Daoy (cell line): ENCODE data around the gene PTTG1IP. TPM values are rescaled to one million over a fixed set of nuclear protein-coding genes. Genes with fewer than 3 reads are reported as not detected.

ENCODE experiments used
- DNase-seq: peaks from one replicate; pipeline ENCODE4 v3.0.0-alpha.2; 2015; ENCODE audit warnings: low read depth
- total RNA-seq: library from RNA; depleted of rRNA; stranded (reverse); fragments of >200 nt; shearing (Covaris generic); gene quantifications from 2 replicates; pipeline ENCODE4 v1.2.3, GENCODE V29; 2014

PTTG1IP gene
- total RNA-seq, 1 experiment from 2014 or later, result 333 TPM

GRCh38 chr21:44896561-44897286 lies 23.2 kb upstream of the PTTG1IP start:
- DNase-seq, result no peak

DNA sequence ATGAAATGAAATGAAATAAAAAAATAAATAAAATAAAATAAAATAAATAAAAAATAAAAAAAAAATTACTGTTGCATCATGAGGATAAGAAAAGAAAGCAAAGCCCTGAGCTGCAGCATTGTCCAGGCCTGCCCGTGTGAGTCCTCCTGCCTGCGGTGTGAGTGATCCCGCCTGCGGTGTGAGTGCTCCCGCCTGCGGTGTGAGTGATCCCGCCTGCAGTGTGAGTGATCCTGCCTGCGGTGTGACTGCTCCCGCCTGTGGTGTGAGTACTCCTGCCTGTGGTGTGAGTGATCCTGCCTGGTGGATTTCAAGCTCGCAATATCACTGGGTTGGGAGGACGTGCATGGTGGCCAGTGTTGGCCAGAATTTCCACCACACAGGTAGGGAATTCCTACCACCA lies 22.4 kb upstream of the PTTG1IP start:
- no peak for DNase-seq

DNA sequence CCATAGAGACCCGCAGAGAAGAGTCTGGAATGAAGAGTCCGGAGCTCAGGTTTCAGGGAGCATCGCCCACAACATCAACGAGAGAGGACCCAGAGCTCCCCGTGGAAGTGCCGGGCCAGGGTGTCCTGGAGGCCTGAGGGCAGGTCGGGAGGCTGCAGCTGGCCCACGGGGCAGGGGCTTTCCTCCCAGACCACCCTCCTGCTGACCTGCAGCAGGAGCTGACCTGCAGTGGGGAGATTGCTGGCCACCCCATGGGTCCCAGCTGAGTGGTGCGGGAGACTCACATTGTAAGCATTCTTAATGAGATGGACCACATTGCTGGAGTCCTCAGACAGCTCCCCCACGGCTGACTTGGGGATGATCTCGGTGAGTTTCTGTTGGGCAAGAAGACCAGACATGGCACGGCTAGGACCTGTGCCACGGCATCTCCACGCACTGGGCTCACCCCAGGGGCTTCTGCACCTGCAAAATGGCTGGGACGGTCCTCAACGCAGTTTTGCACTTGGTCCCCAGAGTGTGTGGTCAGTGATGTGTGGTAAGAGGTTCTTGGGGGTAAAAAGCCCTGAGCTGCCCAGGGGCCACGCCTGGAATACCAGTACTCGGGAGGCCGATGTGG lies 21.3 kb upstream of the PTTG1IP start:
- DNase-seq, result no peak

DNA sequence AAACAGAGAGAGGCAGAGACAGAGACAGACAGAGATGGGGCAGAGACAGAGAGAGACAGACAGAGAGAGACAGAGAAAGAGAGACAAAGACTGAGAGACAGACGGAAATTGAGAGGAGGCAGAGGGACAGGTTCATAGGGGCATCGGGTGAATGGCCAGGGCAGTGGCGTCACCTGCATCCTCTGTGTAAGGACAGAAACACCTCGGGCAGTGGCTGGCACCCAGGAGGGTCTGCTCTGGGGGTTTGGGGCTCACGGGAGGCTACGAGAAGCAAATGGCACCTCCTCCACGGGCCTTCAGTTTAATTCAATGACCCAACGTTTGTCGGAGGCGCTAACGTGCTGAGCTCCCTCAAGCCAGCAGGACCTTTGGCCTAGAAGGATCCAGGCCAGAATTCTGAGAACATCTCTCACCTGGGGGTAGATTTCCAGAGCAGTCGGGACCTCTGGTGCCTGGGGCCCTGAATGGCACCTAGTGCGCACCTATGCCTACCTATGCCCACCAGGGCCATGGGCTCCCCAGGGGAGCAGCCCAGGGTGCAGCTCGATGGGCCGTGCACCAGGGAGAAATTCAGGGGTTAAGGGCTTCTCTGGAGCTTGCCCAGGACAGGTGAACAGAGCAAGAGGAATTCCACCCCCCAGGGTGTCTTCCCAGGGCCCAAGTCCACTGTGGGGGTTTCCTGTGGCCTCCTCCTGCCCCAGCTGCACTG lies 20.6 kb upstream of the PTTG1IP start:
- no peak for DNase-seq

GRCh38 chr21:44893278-44893556 lies 19.7 kb upstream of the PTTG1IP start:
- no peak for DNase-seq

DNA sequence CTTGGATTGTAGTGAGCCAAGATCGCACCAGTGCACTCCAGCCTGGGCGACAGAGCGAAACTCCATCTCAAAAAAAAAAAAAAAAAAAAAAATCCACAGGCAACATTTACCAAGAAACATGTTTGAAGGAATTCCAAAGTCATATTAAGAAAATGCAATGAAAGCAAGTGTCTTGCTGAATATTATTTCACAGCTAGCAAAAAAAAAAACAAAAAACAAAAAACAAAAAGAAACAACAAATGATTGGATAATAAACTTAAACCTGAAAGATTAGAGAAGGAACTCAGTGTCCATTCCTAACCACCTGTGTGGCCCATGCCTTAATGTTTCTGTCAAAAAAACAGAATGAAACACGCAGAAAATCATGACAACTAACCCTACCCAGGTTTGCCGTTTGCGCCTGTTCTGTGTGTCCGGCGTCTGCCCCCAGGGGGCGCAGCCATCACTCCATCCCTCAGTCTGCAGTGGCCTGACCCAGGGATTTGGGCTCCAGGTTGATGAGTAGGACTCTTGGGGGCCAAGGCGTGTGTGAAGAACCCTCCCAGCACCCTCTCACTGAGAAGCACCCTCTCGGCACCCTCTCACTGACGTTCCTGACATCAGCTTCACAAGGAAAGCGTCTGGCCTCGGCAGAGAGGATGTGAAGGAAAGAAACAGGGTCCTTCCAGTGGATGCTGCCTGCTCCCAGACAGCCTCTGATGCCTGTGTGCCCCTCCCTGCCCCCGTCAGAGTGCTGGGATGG lies 19.2 kb upstream of the PTTG1IP start:
- peak; percentile 67 for DNase-seq

- DNase-seq, result no peak
These were observed 18.6 kb upstream of the PTTG1IP start for GRCh38 chr21:44892095-44892494.

DNA sequence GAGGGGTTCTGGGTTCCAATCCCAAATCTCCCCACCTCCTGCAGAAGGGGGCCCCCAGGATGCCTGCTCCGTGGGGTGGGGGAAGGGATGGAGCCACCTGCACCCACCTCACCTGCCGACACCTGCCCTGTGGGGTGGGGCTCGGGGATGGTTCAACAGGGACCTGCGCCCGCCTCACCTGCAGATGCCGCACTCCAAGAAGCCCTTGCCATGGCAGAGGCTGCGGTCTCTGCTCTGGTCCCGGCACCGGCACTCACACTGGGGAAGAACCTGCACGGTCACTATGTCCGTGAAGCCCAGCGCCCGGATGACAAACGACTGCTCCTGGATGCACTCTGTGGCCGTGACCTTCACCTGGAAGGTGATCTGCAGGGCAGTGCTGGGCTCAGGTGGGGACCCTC lies 18.1 kb upstream of the PTTG1IP start:
- no peak for DNase-seq

GRCh38 chr21:44890961-44891541 lies 17.6 kb upstream of the PTTG1IP start:
- no peak for DNase-seq

GRCh38 chr21:44890338-44890931 lies 16.9 kb upstream of the PTTG1IP start:
- DNase-seq, result no peak

DNA sequence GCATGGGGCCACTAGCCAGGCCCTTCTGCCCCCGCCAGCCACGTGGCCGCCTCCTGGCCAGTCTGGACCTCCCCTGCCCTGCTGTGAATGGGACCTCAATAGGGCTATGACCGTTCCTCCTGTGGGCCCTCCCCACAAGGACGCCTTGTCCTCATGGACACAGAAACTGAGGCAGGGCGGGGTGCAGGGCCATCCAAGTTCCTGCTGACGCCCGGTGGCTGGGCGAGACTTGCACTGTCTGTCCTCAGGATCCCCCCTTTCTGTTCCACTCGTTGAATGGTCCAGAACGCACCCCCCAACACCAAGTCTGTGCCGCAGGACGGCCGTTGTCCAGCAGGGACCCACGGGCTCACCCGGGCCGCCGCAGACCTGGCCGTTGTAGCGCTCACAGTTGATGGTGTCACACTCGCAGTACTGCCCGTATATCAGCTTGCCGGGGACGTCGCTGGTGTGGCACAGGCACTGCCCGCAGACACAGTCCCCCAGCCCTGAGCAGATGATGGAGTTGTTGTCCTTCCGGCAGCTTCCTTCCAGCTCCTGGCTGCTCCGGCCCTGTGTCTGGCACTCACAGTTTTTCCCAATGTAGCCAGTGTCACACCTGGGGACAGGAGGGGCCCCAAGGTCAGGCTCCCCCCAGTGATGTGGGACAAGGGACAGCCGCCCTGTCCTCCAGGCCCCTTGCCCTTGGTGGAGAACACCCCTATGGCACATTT lies 16.3 kb upstream of the PTTG1IP start:
- no peak for DNase-seq

GRCh38 chr21:44888581-44889550 lies 15.4 kb upstream of the PTTG1IP start:
- DNase-seq, result no peak

GRCh38 chr21:44887807-44888580 lies 14.5 kb upstream of the PTTG1IP start:
- no peak for DNase-seq

DNA sequence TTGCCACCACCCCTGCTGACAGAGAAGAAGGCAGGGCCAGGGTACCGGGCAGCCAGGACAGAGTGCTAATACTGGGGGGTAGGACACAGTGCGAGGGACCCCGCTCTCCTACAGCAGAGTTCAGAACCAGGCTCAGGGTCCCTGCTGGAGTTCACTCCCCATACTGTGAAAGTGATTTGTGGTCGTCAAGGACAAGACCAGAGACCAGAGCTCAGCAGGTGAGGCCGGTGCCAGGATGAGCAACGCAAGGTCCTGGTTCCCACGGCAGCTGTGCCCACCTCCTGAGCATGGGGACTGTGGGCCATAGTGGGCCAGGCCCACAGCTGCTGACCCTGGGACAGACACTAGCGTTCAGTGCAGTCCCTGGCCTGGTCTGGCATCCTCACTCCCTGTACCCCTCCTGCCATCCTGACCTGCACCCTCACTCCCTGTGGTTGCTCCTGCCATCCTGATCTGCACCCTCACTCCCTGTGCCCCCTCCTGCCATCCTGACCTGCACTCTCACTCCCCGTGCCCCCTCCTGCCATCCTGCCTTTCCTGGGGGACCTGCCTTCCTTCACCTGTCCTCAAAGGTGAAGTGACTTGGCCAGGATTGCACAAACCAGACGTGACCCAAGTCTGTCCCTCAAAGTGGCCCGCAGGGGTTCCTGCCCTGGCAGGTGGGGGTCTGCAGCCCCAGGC lies 13.8 kb upstream of the PTTG1IP start:
- no peak for DNase-seq

DNA sequence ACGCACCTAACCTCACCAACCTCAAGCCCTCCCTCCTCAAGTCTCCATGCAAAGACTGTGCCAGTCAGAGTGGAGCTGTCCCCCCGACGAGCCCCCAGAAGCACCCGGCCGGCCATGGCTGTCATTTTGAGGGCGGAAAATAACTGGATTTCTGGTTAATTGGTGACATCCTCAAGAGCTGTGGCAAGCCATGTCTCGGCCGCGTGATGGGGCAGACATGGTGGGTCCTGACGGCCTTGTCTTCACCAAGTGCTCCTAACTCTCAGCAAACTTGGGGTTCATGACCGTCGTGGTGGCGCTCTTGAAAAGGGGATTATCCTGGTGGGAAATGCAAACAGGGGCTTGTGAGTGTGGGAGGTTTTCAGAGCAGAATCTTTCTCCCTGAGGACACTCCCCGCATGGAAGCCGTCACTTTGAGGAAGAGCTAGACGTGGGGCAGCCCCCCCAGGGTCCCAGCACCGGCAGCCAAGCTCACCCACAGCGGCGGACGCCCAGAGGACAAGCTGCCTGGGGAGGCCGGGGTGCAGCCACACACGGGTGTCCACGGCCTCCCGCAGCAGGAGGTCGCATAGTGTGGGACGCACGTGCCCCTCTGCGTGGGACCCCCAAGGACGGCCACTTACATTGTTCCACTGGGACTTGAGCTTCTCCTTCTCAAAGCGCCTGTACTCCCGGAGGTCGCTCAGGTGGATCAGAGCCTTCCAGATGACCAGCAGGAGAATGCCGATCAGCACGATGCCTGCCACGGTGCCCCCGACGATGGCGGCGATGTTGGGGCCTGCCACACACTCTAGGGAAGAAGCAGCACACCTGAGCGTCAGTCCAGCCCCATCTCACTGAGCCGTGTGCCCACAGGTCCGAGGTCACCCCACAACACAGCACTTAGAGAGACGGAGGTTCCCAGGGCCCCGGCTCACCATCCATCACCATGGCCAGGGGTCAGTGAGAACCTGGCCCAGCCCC lies 12.9 kb upstream of the PTTG1IP start:
- DNase-seq, result no peak

GRCh38 chr21:44885615-44886014 lies 12.1 kb upstream of the PTTG1IP start:
- no peak for DNase-seq

GRCh38 chr21:44884097-44884496 lies 10.6 kb upstream of the PTTG1IP start:
- no peak for DNase-seq
